ENCODE results near the gene KCTD8. TPM values are rescaled to one million over a fixed set of nuclear protein-coding genes. Genes with fewer than 3 reads are reported as not detected.
"Not testable (repeated sequence)": the region's sequence is repeated elsewhere in the genome, so short reads cannot be mapped to it uniquely, and the experiment has no call there.

Gene KCTD8
- total RNA-seq, 2 experiments from 2014 or later = not detected

DNA sequence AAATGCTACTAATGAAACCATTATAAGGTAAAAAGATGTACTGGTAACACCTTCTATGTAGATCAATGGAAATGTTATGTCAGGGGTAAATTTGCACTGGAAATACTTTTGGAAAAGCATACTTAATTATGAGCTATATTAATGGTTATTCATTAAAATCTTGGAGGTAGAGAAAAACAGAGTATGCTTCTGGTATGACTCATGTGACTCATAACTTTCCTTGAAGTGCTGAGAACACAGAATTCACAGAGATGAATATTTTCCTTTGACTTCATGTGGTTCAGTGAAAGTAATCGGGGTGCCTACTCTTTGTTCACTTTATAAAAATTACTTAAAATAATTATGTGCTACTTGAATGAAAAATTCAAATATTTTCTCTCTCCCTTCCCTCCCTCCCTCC is 254.2 kb downstream of the KCTD8 start:
- Histone ChIP-seq H3K4me3 (ENCODE audit: low read length) (no peak overlapping the region), H3K9me3 (ENCODE audit: control insufficient read depth in 1 of 2, insufficient read depth in 1 of 2, low read length in 2 of 2) (peaks cover 0 to 6% of the 10 kb centered on the region in 2 experiments), H3K27me3 (ENCODE audit: control insufficient read depth in 1 of 2, insufficient read depth in 2 of 2, low read length in 2 of 2) (no peaks in the 10 kb centered on the region), H3K36me3 (ENCODE audit: insufficient read depth, low read length) (no peaks in the 10 kb centered on the region), H3K4me1 (ENCODE audit: insufficient read depth, low read length) (no peaks in the 10 kb centered on the region), H3K27ac (ENCODE audit: low read depth in 1 of 2, low read length in 2 of 2) (no peak overlapping the region)
- POLR2A ChIA-PET = no interaction called here
- Mint-ChIP-seq H3K27ac (no peak overlapping the region), H3K4me1 (ENCODE audit: low read depth) (no peaks in the 10 kb centered on the region), H3K27me3 (no peaks in the 10 kb centered on the region), H3K9me3 (peaks cover 6% of the 10 kb centered on the region), H3K4me3 (no peak overlapping the region), H3K36me3 (ENCODE audit: low read depth) (no peaks in the 10 kb centered on the region)
- intact Hi-C loops (cut with DNase I, micrococcal nuclease) = no loop called here
- CTCF ChIA-PET = no interaction called here
- DNase-seq = no peak
- TF ChIP-seq, protein P1, sequence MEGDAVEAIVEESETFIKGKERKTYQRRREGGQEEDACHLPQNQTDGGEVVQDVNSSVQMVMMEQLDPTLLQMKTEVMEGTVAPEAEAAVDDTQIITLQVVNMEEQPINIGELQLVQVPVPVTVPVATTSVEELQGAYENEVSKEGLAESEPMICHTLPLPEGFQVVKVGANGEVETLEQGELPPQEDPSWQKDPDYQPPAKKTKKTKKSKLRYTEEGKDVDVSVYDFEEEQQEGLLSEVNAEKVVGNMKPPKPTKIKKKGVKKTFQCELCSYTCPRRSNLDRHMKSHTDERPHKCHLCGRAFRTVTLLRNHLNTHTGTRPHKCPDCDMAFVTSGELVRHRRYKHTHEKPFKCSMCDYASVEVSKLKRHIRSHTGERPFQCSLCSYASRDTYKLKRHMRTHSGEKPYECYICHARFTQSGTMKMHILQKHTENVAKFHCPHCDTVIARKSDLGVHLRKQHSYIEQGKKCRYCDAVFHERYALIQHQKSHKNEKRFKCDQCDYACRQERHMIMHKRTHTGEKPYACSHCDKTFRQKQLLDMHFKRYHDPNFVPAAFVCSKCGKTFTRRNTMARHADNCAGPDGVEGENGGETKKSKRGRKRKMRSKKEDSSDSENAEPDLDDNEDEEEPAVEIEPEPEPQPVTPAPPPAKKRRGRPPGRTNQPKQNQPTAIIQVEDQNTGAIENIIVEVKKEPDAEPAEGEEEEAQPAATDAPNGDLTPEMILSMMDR (IDR thresholded peaks at IDR 0.05) = no peak
- no peak for ATAC-seq (ENCODE audit: poor library complexity)

DNA sequence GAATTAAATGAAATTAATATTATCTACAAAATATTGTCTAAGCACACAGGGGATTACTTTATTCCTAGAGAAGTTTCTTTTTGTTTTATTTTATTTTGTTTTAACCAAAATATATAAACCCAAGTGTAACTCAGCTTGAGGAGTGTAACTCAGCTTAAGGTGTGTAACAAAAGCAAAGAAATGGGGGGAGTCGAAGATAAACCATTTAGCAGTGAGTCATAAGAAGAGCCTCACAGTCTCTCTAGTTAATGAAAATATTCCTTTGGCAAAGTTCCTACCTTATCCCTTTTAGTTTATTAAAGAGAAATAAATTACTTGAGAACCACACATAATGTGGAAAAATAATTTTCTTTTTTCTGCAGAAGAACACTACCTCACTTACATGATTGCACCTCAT is 261.8 kb downstream of the KCTD8 start:
- TF ChIP-seq, protein P1 (IDR thresholded peaks at IDR 0.05) = no peak
- Mint-ChIP-seq H3K9me3 (peaks cover 14% of the 10 kb centered on the region), H3K4me3 (no peak overlapping the region), H3K27ac (no peak overlapping the region), H3K27me3 (no peaks in the 10 kb centered on the region), H3K4me1 (ENCODE audit: low read depth) (no peaks in the 10 kb centered on the region), H3K36me3 (ENCODE audit: low read depth) (no peaks in the 10 kb centered on the region)
- CTCF ChIA-PET = no interaction called here
- POLR2A ChIA-PET = no interaction called here
- Histone ChIP-seq H3K27me3 (ENCODE audit: control insufficient read depth in 1 of 2, insufficient read depth in 2 of 2, low read length in 2 of 2) (no peaks in the 10 kb centered on the region), H3K9me3 (ENCODE audit: control insufficient read depth in 1 of 2, insufficient read depth in 1 of 2, low read length in 2 of 2) (peaks cover 0 to 10% of the 10 kb centered on the region in 2 experiments), H3K4me1 (ENCODE audit: insufficient read depth, low read length) (no peaks in the 10 kb centered on the region), H3K36me3 (ENCODE audit: insufficient read depth, low read length) (no peaks in the 10 kb centered on the region), H3K27ac (ENCODE audit: low read depth in 1 of 2, low read length in 2 of 2) (no peak overlapping the region), H3K4me3 (ENCODE audit: low read length) (no peak overlapping the region)
- DNase-seq = no peak
- intact Hi-C loops (cut with DNase I, micrococcal nuclease) = no loop called here
- no peak for ATAC-seq (ENCODE audit: poor library complexity)

DNA sequence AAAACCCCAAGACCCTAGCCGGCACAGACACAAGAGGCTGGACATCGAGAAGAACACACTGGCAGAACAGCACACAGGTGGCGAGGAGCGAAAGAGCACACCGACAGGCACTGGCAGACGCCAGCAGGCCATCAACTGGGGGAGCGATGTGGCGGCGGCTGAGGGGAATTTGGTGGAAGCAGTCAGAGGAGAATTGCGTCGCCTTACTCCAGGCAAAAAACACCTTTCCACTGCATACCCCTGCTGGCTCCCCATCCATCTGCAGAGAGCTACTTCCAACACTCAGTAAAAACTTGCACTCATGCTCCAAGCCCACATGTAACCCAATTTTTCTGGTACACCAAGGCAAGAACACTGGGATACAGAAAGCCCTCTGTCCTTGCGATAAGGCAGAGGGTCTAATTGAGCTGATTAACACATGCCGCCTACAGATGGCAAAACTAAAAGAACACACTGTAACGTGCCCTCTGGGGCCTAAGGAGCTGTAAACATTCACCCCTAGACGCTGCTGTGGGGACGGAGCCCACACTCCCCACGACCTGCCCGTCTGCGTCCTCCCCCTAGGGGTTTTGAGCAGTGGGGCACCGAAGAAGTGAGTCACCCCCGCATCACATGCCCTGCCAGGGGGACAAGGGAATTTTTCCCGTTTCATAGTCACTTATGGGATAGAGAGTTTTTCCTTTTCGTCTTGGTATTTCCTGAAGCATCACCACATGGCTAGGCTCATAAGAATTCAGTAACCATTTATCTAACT is 262.3 kb downstream of the KCTD8 start:
- Mint-ChIP-seq H3K9me3 (peaks cover 14% of the 10 kb centered on the region), H3K27me3 (no peaks in the 10 kb centered on the region), H3K4me1 (ENCODE audit: low read depth) (no peaks in the 10 kb centered on the region), H3K36me3 (ENCODE audit: low read depth) (no peaks in the 10 kb centered on the region), H3K4me3 (no peak overlapping the region), H3K27ac (no peak overlapping the region)
- ChIA-PET CTCF (no interaction called here), POLR2A (no interaction called here)
- intact Hi-C loops (cut with DNase I, micrococcal nuclease) = no loop called here
- no peaks in the 10 kb centered on the region for H3K4me1 ChIP-seq (ENCODE audit: insufficient read depth, low read length)
- no peak overlapping the region for H3K27ac ChIP-seq (ENCODE audit: low read depth in 1 of 2, low read length in 2 of 2)
- DNase-seq (no peak), ATAC-seq (ENCODE audit: poor library complexity) (no peak)
- H3K27me3 ChIP-seq (ENCODE audit: control insufficient read depth in 1 of 2, insufficient read depth in 2 of 2, low read length in 2 of 2) = no peaks in the 10 kb centered on the region
- H3K4me3 ChIP-seq (ENCODE audit: low read length) = no peak overlapping the region
- no peaks in the 10 kb centered on the region for H3K36me3 ChIP-seq (ENCODE audit: insufficient read depth, low read length)
- peaks cover 0 to 15% of the 10 kb centered on the region in 2 experiments for H3K9me3 ChIP-seq (ENCODE audit: control insufficient read depth in 1 of 2, insufficient read depth in 1 of 2, low read length in 2 of 2)
- TF ChIP-seq, protein P1 (IDR thresholded peaks at IDR 0.05) = no peak

DNA sequence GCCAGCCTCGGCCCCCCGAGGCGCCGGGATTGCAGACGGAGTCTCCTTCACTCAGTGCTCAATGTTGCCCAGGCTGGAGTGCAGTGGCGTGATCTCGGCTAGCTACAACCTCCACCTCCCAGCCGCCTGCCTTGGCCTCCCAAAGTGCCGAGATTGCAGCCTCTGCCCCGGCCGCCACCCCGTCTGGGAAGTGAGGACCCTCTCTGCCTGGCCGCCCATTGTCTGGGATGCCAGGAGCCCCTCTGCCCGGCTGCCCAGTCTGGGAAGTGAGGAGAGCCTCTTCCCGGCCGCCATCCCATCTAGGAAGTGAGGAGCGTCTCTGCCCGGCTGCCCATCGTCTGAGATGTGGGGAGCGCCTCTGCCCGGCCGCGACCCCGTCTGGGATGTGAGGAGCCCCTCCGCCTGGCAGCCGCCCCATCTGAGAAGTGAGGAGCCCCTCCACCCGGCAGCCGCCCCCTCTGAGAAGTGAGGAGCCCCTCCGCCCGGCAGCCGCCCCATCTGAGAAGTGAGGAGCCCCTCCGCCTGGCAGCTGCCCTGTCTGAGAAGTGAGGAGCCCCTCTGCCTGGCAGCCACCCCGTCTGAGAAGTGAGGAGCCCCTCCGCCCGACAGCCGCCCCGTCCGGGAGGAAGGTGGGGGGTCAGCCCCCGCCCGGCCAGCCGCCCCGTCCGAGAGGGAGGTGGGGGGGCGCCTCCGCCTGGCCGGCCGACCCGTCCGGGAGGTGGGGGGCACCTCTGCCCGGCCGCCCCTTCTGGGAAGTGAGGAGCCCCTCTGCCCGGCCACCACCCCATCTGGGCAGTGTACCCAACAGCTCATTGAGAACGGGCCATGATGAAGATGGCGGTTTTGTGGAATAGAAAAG is 266.9 kb downstream of the KCTD8 start:
- DNase-seq, POLR2A ChIA-PET, CTCF ChIA-PET: not testable (repeated sequence)

DNA sequence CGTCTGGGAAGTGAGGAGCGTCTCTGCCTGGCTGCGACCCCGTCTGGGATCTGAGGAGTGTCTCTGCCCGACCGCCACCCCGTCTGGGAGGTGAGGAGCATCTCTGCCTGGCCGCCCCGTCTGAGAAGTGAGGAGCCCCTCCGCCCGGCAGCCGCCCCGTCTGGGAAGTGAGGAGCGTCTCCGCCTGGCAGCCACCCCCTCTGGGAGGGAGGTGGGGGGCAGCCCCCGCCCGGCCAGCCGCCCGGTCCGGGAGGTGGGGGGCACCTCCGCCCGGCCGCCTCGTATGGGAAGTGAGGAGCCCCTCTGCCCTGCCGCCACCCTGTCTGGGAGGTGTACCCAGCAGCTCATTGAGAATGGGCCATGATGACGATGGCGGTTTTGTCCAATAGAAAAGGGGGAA is 280.8 kb downstream of the KCTD8 start:
- H3K27me3 Mint-ChIP-seq; H3K4me1 ChIP-seq (ENCODE audit: insufficient read depth, low read length); DNase-seq; H3K9me3 Mint-ChIP-seq; H3K4me3 Mint-ChIP-seq; H3K9me3 ChIP-seq (ENCODE audit: control insufficient read depth in 1 of 2, insufficient read depth in 1 of 2, low read length in 2 of 2); H3K27ac ChIP-seq (ENCODE audit: low read depth in 1 of 2, low read length in 2 of 2); H3K36me3 Mint-ChIP-seq (ENCODE audit: low read depth); H3K27me3 ChIP-seq (ENCODE audit: control insufficient read depth in 1 of 2, insufficient read depth in 2 of 2, low read length in 2 of 2); H3K36me3 ChIP-seq (ENCODE audit: insufficient read depth, low read length); ATAC-seq (ENCODE audit: poor library complexity); POLR2A ChIA-PET; H3K4me1 Mint-ChIP-seq (ENCODE audit: low read depth); CTCF ChIA-PET; H3K27ac Mint-ChIP-seq; H3K4me3 ChIP-seq (ENCODE audit: low read length); intact Hi-C loops (cut with DNase I, micrococcal nuclease): not testable (repeated sequence)

More for the DNA sequence above, 266.9 kb downstream of the KCTD8 start:
- H3K27me3 ChIP-seq (ENCODE audit: control insufficient read depth in 1 of 2, insufficient read depth in 2 of 2, low read length in 2 of 2); H3K36me3 Mint-ChIP-seq (ENCODE audit: low read depth); H3K4me1 Mint-ChIP-seq (ENCODE audit: low read depth); H3K36me3 ChIP-seq (ENCODE audit: insufficient read depth, low read length); H3K4me3 Mint-ChIP-seq; H3K4me3 ChIP-seq (ENCODE audit: low read length); intact Hi-C loops (cut with DNase I, micrococcal nuclease); H3K4me1 ChIP-seq (ENCODE audit: insufficient read depth, low read length); H3K27ac ChIP-seq (ENCODE audit: low read depth in 1 of 2, low read length in 2 of 2); H3K27ac Mint-ChIP-seq; ATAC-seq (ENCODE audit: poor library complexity); H3K27me3 Mint-ChIP-seq: not testable (repeated sequence)
- peaks cover 17% of the 10 kb centered on the region for H3K9me3 Mint-ChIP-seq
- H3K9me3 ChIP-seq (ENCODE audit: control insufficient read depth in 1 of 2, insufficient read depth in 1 of 2, low read length in 2 of 2) = peaks cover 0 to 19% of the 10 kb centered on the region in 2 experiments
